ENCODE measurements around the gene ZNF142.
A peak's percentile ranks its signal among the peaks of the same experiment; 100 is the strongest.
"Not testable (repeated sequence)": the region's sequence is repeated elsewhere in the genome, so short reads cannot be mapped to it uniquely, and the experiment has no call there.

ZNF142 gene

GRCh38 chr2:218691234-218691633, 31.8 kb upstream of the ZNF142 start:
- H3K4me3 ChIP-seq (ENCODE audit: low read depth, low read length), result no peak overlapping the region
- no peak for TF ChIP-seq CTCF (IDR thresholded peaks at IDR 0.05; ENCODE audit: low read depth, low read length)

GRCh38 chr2:218687400-218688060, 28.1 kb upstream of the ZNF142 start:
- H3K4me3 ChIP-seq (ENCODE audit: low read depth, low read length), result not testable (repeated sequence)
- TF ChIP-seq CTCF (IDR thresholded peaks at IDR 0.05; ENCODE audit: low read depth, low read length), result peak; percentile 89

GRCh38 chr2:218680061-218680460, 20.6 kb upstream of the ZNF142 start:
- H3K4me3 ChIP-seq (ENCODE audit: low read depth, low read length), result no peak overlapping the region
- TF ChIP-seq CTCF (IDR thresholded peaks at IDR 0.05; ENCODE audit: low read depth, low read length), result no peak

GRCh38 chr2:218679119-218679518, 19.7 kb upstream of the ZNF142 start:
- TF ChIP-seq CTCF (IDR thresholded peaks at IDR 0.05; ENCODE audit: low read depth, low read length), result no peak
- no peak overlapping the region for H3K4me3 ChIP-seq (ENCODE audit: low read depth, low read length)

- no peak for TF ChIP-seq CTCF (IDR thresholded peaks at IDR 0.05; ENCODE audit: low read depth, low read length)
- H3K4me3 ChIP-seq (ENCODE audit: low read depth, low read length), result peak within 1 kb of the TSS; percentile 89
Measured at GRCh38 chr2:218671654-218672566, 12.5 kb upstream of the ZNF142 start, which contains the start of the genes RNF25 and STK36. RNF25 (minus strand) TSS chr2:218672002; CDS start chr2:218671970, 32 bp downstream. STK36 (plus strand) TSS chr2:218672086; CDS start chr2:218672830, 744 bp downstream.

- peak overlapping the region; percentile 89 for H3K4me3 ChIP-seq (ENCODE audit: low read depth, low read length)
- TF ChIP-seq CTCF (IDR thresholded peaks at IDR 0.05; ENCODE audit: low read depth, low read length), result no peak
Measured at GRCh38 chr2:218671097-218671653, 11.8 kb upstream of the ZNF142 start.

All from WI38 (cell line).